GM12878 (cell line): Measurements from ENCODE around the gene ELN. TPM values are rescaled to one million over a fixed set of nuclear protein-coding genes. Genes with fewer than 3 reads are reported as not detected.

Experiments used
- ATAC-seq: fragments of 200-7000 bp; cut with Tn5 transposase; 3 replicates; pipeline ENCODE4 v1.9.1; 2020; ENCODE audit warnings: mild to moderate bottlenecking, moderate library complexity
- BruUV-seq: library from RNA; stranded (reverse); fragments of 400-500 nt; replicated peaks from 2 replicates; lab custom pipeline; 2021; lab: Mats Ljungman, UMichigan
- CTCF ChIA-PET: fragments of 300-600 bp; sonication (Branson Sonifier 250); formaldehyde crosslinking; extraction: SDS; loops from one replicate; lab custom pipeline; 2021; ENCODE audit warnings: inconsistent platforms; lab: Yijun Ruan, JAX
- POLR2A ChIA-PET: fragments of 350-600 bp; formaldehyde crosslinking; extraction: SDS; loops from one replicate; lab custom pipeline; 2021; ENCODE audit warnings: inconsistent platforms; lab: Charles Lee
- RAD21 ChIA-PET: fragments of 300-600 bp; sonication (Branson Sonifier 250); formaldehyde crosslinking; loops from one replicate; lab custom pipeline; 2023; ENCODE audit warnings: antibody characterized with exemption; ENCODE audit not compliant: unreplicated experiment; lab: Charles Lee
- SMC1A ChIA-PET: fragments of 300-600 bp; sonication (Branson Sonifier 250); formaldehyde crosslinking; loops from one replicate; lab custom pipeline; 2023; ENCODE audit not compliant: unreplicated experiment, uncharacterized antibody; lab: Charles Lee
- DNase-seq: peaks from one replicate; pipeline ENCODE4 v3.0.0-alpha.2; 2011; ENCODE audit warnings: low read depth, low spot score
- FAIRE-seq: peaks from 3 replicates; lab custom pipeline; 2011; peaks lifted over from hg19 to GRCh38; lab: Jason Lieb, UNC
- H2AFZ ChIP-seq: 2 replicates; pipeline ENCODE4 v1.6.0; 2011; ENCODE audit warnings: low read depth, low read length, control low read depth; ENCODE audit not compliant: control insufficient read depth
- H3K27ac ChIP-seq: 2 replicates; pipeline ENCODE4 v1.5.1; 2011; ENCODE audit warnings: control low read depth; ENCODE audit not compliant: control insufficient read depth, insufficient read depth
- H3K27me3 ChIP-seq, 2 experiments: replicated peaks in 1 of 2; 2 replicates each; pipeline versions ENCODE4 v1.6.0 to v1.6.1; 2011; ENCODE audit warnings: low read length in 1 of 2; ENCODE audit not compliant: control insufficient read depth in 2 of 2, insufficient read depth in 2 of 2
- H3K36me3 ChIP-seq, 2 experiments: 2 replicates each; pipeline ENCODE4 v1.5.1; 2011; ENCODE audit warnings: low read length in 1 of 2; ENCODE audit not compliant: control insufficient read depth in 2 of 2, insufficient read depth in 2 of 2
- H3K4me1 ChIP-seq: 2 replicates; pipeline ENCODE4 v1.6.1; 2011; ENCODE audit warnings: mild to moderate bottlenecking, low read length, moderate library complexity, mixed read lengths; ENCODE audit not compliant: control insufficient read depth, insufficient read depth
- H3K4me2 ChIP-seq: 2 replicates; pipeline ENCODE4 v1.6.0; 2011; ENCODE audit warnings: control low read depth; ENCODE audit not compliant: control insufficient read depth, insufficient read depth
- H3K4me3 ChIP-seq: fragments of 200-600 bp; sonication (generic); 2 replicates; pipeline ENCODE4 v1.5.1; 2016
- H3K79me2 ChIP-seq: 2 replicates; pipeline ENCODE4 v1.6.0; 2011; ENCODE audit warnings: low read length; ENCODE audit not compliant: control insufficient read depth, insufficient read depth
- H3K9ac ChIP-seq: 2 replicates; pipeline ENCODE4 v1.8.0; 2011; ENCODE audit warnings: low read length, control low read depth, mixed read lengths; ENCODE audit not compliant: control insufficient read depth, insufficient read depth
- H3K9me3 ChIP-seq: replicated peaks from 3 replicates; pipeline ENCODE4 v1.5.1; 2011; ENCODE audit warnings: mild to moderate bottlenecking, low read length; ENCODE audit not compliant: control insufficient read depth, insufficient read depth
- H4K20me1 ChIP-seq: 2 replicates; pipeline ENCODE4 v1.6.0; 2011; ENCODE audit not compliant: control insufficient read depth, insufficient read depth
- EED ChIP-seq: sonication (generic); IDR thresholded peaks from 2 replicates; pipeline ENCODE4 v1.6.1; 2016; ENCODE audit warnings: antibody characterized with exemption, low read depth
- EZH2 ChIP-seq: IDR thresholded peaks from 2 replicates; pipeline ENCODE4 v1.6.1; 2012; ENCODE audit warnings: low read depth, mild to moderate bottlenecking, control low read depth, inconsistent platforms, low read length, borderline replicate concordance; ENCODE audit not compliant: control insufficient read depth
- FOXM1 ChIP-seq: IDR thresholded peaks from 2 replicates; pipeline ENCODE4 v1.6.1; 2012; ENCODE audit warnings: low read depth, mild to moderate bottlenecking, inconsistent platforms, low read length, moderate library complexity
- HDAC6 ChIP-seq: fragments of 200-600 bp; sonication (generic); IDR thresholded peaks from one replicate; pipeline ENCODE4 v1.8.0; 2017; ENCODE audit warnings: antibody characterized with exemption; ENCODE audit not compliant: unreplicated experiment
- KLF5 ChIP-seq: fragments of 450-650 bp; IDR thresholded peaks from 2 replicates; pipeline ENCODE4 v1.6.1; 2014; ENCODE audit warnings: mild to moderate bottlenecking; ENCODE audit not compliant: partially characterized antibody
- LARP7 ChIP-seq: fragments of 450-650 bp; IDR thresholded peaks from 2 replicates; pipeline ENCODE4 v1.6.1; 2017; ENCODE audit warnings: mild to moderate bottlenecking
- MYC ChIP-seq: IDR thresholded peaks from 2 replicates; pipeline ENCODE4 v1.6.1; 2011; ENCODE audit warnings: mild to moderate bottlenecking, low read length, moderate library complexity, inconsistent platforms; ENCODE audit not compliant: insufficient read depth, insufficient replicate concordance, insufficient read length, severe bottlenecking
- NFIC ChIP-seq: IDR thresholded peaks from 2 replicates; pipeline ENCODE4 v1.6.1; 2012; ENCODE audit warnings: low read depth, mild to moderate bottlenecking, inconsistent platforms, low read length, moderate library complexity
- SREBF2 ChIP-seq: IDR thresholded peaks from 2 replicates; pipeline ENCODE4 v1.6.1; 2012; ENCODE audit warnings: mild to moderate bottlenecking, low read length
- SUZ12 ChIP-seq: fragments of 200-600 bp; sonication (generic); IDR thresholded peaks from one replicate; pipeline ENCODE4 v1.6.1; 2018; ENCODE audit warnings: antibody characterized with exemption, mild to moderate bottlenecking; ENCODE audit not compliant: unreplicated experiment
- TCF12 ChIP-seq: IDR thresholded peaks from 2 replicates; pipeline ENCODE4 v1.6.1; 2011; ENCODE audit warnings: low read depth, mild to moderate bottlenecking, low read length
- ZSCAN29 ChIP-seq: fragments of 450-650 bp; IDR thresholded peaks from 2 replicates; pipeline ENCODE4 v1.6.1; 2017; ENCODE audit warnings: mild to moderate bottlenecking, moderate library complexity
- WGBS: methylation state at CpG from one replicate; pipeline ENCODE4 v1.1.6; 2016; ENCODE audit warnings: low lambda C conversion rate; ENCODE audit not compliant: insufficient replicate concordance, insufficient coverage; ENCODE audit errors: missing lambda C conversion rate; 5-methylcytosine and 5-hydroxymethylcytosine counted together
- in situ Hi-C: fragments of 300-500 bp; cut with MboI; formaldehyde crosslinking; loops from 9 replicates; pipeline ENCODE4 v1.14.3; 2018; ENCODE audit warnings: mixed read lengths
- intact Hi-C: fragments of 100-400 bp; cut with micrococcal nuclease; formaldehyde crosslinking; loops from one replicate; pipeline ENCODE4 v1.14.2; 2022; ENCODE audit not compliant: unreplicated experiment
- polyA plus RNA-seq, 11 experiments: library from polyadenylated mRNA; depleted of rRNA in 4 of 11; unstranded in 6 of 11; stranded (reverse) in 5 of 11; fragments of >200 nt; fragmentation: Nextera tagmentation in 4 of 11; fragmentation: Illumina TruSeq in 1 of 11; extraction: Ambion mirVana in 4 of 11; extraction: Trizol in 1 of 11; gene quantifications; 1 replicate in 1 of 11; 2 replicates in 10 of 11; pipeline versions ENCODE4 v1.2.1 to v1.2.3, GENCODE V29; 2011 to 2016; ENCODE audit warnings: inconsistent platforms in 2 of 11, missing spikeins in 2 of 11, low read depth in 1 of 11
- total RNA-seq, 4 experiments: library from RNA; depleted of rRNA in 3 of 4; stranded (reverse); fragments of >200 nt in 3 of 4; fragmentation: Illumina TruSeq in 1 of 4; extraction: Trizol in 1 of 4; gene quantifications; 2 replicates each; pipeline versions ENCODE4 v1.2.1 to v1.2.3, GENCODE V29; 2013 to 2021
- TF ChIP-seq, protein P1 (sequence below): fragments of 450-650 bp; IDR thresholded peaks from 2 replicates; pipeline ENCODE4 v1.6.1; 2017; ENCODE audit warnings: borderline replicate concordance

Gene ELN
- total and polyA plus RNA-seq, 10 of the 15 experiments (the other 5 are each of a cell fraction or from before 2014, with no cell fraction given): 0.08 to 0.27 (median 0.23) TPM; not detected in 7

GRCh38 chr7:74019149-74019548, 8.8 kb upstream of the ELN start:
- Histone ChIP-seq H3K9me3 (no peaks in the 10 kb centered on the region), H3K4me1 (no peaks in the 10 kb centered on the region; the same call in 1 of the 2 replicates), H3K9ac (no peak overlapping the region), H3K4me3 (no peak overlapping the region), H3K27me3 (peaks cover 0 to 2% of the 10 kb centered on the region in 2 experiments; a peak in 2 of 4 replicates), H4K20me1 (no peaks in the 10 kb centered on the region), H3K4me2 (no peak overlapping the region), H3K27ac (no peak overlapping the region), H3K79me2 (no peaks in the 10 kb centered on the region), H2AFZ (no peak overlapping the region), H3K36me3 (no peaks in the 10 kb centered on the region)
- ChIA-PET RAD21 (no interaction called here), SMC1A (no interaction called here), POLR2A (no interaction called here), CTCF (no interaction called here)
- no peak for DNase-seq
- intact Hi-C loops (no loop called here), in situ Hi-C loops (no loop called here)
- no peak for ATAC-seq
- TF ChIP-seq SUZ12: no peak
- TF ChIP-seq KLF5: no peak
- TF ChIP-seq FOXM1: no peak
- no peak for TF ChIP-seq EZH2
- TF ChIP-seq LARP7: no peak
- no peak for TF ChIP-seq SREBF2
- no peak for TF ChIP-seq TCF12
- no peak for TF ChIP-seq MYC
- WGBS: 24% methylated on average over 5 of the region's 5 CpGs
- no TSS peak for BruUV-seq
- FAIRE-seq: no peak

- H3K79me2 ChIP-seq: no peaks in the 10 kb centered on the region
- no peaks in the 10 kb centered on the region for H3K36me3 ChIP-seq
- no peak overlapping the region for H3K4me2 ChIP-seq
- ATAC-seq (no peak), DNase-seq (no peak), FAIRE-seq (no peak)
- BruUV-seq: no TSS peak
- no peak overlapping the region for H3K4me3 ChIP-seq
- no peaks in the 10 kb centered on the region for H4K20me1 ChIP-seq
- H3K4me1 ChIP-seq: no peaks in the 10 kb centered on the region
- RAD21 ChIA-PET: no interaction called here
- H3K27me3 ChIP-seq: peaks cover 0 to 2% of the 10 kb centered on the region in 2 experiments; a peak in 3 of 4 replicates
- no peaks in the 10 kb centered on the region for H3K9me3 ChIP-seq
- SMC1A ChIA-PET: no interaction called here
- intact Hi-C loops: no loop called here
- WGBS: 42% methylated on average over 9 of the region's 9 CpGs
- H2AFZ ChIP-seq: no peak overlapping the region
- CTCF ChIA-PET: no interaction called here
- in situ Hi-C loops: loop anchor here (5.0 kb wide), 1 partner anchor 153 kb away; no protein-coding TSS in a partner anchor
- no peak overlapping the region for H3K27ac ChIP-seq
- POLR2A ChIA-PET: interaction anchor here (0.6 kb wide), 1 partner anchor 16 kb away, joined by 4 read pairs; no protein-coding TSS in a partner anchor
- no peak overlapping the region for H3K9ac ChIP-seq
- no peak for TF ChIP-seq LARP7
- TF ChIP-seq HDAC6: no peak
- TF ChIP-seq ZSCAN29: no peak
- TF ChIP-seq, protein P1, sequence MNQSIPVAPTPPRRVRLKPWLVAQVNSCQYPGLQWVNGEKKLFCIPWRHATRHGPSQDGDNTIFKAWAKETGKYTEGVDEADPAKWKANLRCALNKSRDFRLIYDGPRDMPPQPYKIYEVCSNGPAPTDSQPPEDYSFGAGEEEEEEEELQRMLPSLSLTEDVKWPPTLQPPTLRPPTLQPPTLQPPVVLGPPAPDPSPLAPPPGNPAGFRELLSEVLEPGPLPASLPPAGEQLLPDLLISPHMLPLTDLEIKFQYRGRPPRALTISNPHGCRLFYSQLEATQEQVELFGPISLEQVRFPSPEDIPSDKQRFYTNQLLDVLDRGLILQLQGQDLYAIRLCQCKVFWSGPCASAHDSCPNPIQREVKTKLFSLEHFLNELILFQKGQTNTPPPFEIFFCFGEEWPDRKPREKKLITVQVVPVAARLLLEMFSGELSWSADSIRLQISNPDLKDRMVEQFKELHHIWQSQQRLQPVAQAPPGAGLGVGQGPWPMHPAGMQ: no peak
- TF ChIP-seq EZH2: no peak
- no peak for TF ChIP-seq NFIC
- no peak for TF ChIP-seq EED
Observed at GRCh38 chr7:74020390-74020789, 7.6 kb upstream of the ELN start.
